Germinal center (tissue), 1 donor: Measurements from ENCODE around the gene SMAD9.

Experiments
- DNase-seq: peaks from one replicate; pipeline ENCODE4 v3.0.0; 2012; ENCODE audit warnings: mixed read lengths, low spot score

Gene SMAD9

GRCh38 chr13:36919833-36920615 is at the start of gene SMAD9:
Gene SMAD9 (minus strand): TSS chr13:36920238. CDS start chr13:36879689, 40,549 bp downstream.
- DNase-seq, result peak; percentile 33

- no peak for DNase-seq
Observed at GRCh38 chr13:36966404-36966803, 46.4 kb upstream of the SMAD9 start.

DNA sequence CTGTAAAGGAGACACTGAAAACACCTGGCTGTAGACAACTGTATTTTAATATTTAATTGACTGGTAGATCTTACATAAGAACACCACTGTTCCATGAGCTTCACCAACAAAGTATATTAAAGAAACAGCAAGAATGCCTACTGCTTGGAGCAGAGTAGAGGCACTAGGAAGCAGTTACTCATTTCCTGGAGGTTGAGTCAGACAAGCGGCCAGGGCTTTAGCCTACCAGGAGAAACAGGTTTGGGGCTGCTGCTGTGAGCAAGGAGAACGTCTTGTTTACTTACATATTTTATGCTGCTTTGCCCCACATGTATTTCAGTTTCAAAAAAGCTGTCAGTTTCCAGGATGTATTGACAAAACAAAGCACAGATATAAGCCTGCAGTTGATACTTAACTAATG is 45.7 kb upstream of the SMAD9 start:
- DNase-seq, result no peak

DNA sequence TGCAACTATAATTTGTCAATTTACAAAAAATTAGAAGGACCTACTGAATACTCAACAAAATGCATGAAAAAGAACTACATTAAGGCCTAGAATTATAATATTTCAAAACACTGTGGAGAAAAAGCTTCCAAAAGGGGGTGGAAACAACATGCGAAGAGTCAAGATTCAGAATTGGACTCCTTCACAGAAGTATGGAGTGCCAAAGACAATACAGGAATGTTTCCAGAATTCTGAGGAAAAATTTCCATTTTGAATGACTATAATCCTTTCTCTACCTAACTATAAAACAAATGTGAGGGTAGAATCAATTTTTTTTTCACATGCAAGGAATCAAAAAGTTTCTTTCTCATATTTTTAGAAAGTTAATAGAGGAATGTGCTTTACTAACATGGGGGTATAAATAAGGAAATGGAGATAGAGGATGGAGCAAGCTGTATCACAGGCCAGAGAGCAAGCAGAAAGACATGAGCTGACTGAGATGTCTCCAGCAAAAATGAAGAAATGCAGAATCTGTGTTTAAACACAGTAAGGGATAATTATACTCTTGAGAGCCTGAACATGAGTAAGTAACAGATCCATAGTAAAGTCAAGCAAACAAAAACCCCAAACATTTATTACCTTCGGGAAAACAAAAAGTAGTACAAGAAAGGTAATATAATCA is 39.5 kb upstream of the SMAD9 start:
- no peak for DNase-seq

- no peak for DNase-seq
Observed at GRCh38 chr13:36954542-36954941, 34.5 kb upstream of the SMAD9 start.

DNA sequence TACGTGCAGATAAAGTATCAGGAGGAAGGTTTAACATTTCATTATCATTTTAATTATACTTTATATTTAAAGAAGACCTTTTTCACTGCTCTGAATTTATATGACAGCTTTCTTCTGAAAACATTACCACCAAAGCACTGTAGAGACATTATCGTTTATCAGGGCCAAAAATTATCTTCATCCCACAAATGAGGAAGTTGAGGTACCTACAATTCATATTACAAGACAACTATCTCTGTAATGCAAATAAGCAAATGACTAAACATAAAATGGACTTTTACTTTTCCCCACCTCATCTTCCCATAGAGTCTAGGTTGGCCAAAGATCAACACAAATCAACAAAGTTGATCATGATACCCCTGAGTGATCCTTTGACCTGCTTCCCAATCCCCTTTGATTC is 30.9 kb upstream of the SMAD9 start:
- no peak for DNase-seq

DNA sequence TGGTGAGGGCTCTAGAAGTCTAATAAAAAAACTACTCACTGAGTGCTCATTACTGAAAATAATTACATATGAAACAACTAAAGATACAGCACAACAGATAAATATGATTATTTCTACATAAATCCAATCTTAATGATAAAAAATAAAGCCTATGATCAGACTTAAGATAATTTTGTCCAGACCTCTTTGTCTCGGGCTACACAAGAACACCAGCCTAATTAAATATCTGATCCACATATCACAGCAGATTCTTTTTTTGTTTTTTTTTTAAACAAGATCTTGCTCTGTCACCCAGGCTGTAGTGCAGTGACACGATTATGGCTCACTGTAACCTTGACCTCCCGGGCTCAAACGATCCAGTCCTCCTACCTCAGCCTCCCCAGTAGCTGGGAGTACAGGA is 30.3 kb upstream of the SMAD9 start:
- no peak for DNase-seq

- no peak for DNase-seq
Observed at GRCh38 chr13:36945078-36945477, 25.0 kb upstream of the SMAD9 start.

GRCh38 chr13:36925603-36926002 is 5.6 kb upstream of the SMAD9 start:
- no peak for DNase-seq

GRCh38 chr13:36924001-36924400 is 4.0 kb upstream of the SMAD9 start:
- no peak for DNase-seq

GRCh38 chr13:36921631-36922301 is 1.7 kb upstream of the SMAD9 start:
- no peak for DNase-seq

DNA sequence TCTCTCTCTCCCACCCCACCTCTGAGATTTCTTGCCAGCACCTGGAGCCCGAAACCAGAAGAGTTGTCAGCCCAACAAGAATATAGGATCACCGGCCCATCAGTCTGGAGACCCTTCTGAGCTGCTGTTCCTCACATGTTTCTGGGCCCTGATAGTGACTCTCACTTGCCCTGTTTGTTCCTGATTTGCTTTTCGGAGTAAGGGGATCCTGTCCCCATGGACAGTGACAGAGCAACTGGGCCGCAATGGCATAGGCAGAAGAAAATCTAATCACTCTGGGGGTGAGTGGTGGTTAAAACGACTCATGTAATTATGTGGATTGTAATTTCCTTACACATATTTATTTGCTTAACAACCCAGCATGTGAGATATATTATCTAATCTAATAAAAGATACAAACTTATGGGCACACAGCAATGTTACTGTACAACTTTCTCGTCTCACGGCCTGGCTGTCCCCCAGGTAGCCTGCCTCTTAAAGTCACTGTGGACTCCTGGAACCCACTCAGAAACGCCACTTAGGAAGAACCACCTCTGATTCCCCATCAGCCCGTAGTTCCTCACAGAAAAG is 663 bp upstream of the SMAD9 start:
- no peak for DNase-seq

- DNase-seq, result peak; percentile 26
Observed at GRCh38 chr13:36919171-36919832, 736 bp downstream of the SMAD9 start.

DNA sequence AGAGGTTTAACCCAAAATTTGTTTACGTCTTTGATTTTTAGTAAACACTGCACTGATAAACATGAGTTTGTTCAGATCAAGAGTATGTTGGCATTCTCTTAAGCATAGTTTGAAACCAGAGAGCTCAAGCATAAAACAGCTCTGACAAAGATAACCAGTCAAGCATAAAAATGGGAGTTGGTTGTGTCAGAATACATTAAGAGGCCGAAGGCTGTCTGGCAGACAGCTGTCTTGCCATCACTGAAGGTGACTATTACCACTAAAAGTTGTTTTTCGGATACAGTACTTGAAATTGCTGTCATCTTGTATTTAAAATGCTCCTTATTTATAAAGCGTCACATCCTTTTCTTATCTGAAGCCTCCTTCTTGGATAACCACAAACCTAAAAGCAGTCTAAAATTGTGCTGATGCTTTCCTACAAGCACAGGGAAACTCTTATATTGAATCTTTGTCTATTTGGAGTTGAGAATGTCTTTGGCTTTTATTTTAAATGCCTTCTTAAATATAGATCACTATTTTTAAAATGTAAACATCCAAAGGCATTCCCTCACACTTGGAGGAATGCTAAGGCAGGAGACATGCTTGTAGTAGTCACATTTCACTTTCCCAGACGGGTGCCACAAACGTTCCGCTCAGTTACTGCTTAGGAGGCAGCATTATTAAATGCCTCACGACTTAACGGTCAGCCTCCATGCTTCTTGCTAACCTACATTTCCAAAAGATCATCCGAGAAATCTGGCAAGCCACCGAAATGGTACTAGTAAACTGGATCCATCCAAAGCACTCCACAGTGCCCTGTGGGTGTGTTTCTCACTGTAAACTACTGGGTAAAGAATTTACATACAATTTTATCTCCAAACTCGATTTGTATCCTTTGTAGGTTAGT is 1.5 kb downstream of the SMAD9 start:
- DNase-seq, result no peak

GRCh38 chr13:36917311-36917710 is 2.7 kb downstream of the SMAD9 start:
- DNase-seq, result no peak

GRCh38 chr13:36915896-36916640 is 4.0 kb downstream of the SMAD9 start:
- no peak for DNase-seq

DNA sequence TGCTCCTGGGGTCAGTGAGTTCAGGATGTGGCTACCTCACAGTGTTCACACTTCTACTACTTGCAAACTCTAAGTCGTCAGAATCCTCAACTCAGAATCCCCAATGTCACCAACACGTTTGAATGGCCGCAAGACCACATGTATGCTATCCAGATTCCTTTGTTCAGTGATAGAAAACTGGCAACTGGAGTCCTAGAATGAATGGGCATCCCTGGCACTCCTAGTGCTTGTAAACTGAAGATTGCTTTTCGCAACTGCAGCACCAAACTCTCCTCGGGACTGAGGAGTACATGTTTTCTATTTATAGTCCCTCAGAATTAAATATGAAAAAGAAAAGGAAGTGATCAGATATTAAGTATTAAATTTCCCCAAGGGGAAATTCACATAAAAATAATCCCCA is 4.9 kb downstream of the SMAD9 start:
- DNase-seq, result no peak

GRCh38 chr13:36914648-36915047 is 5.4 kb downstream of the SMAD9 start:
- no peak for DNase-seq

DNA sequence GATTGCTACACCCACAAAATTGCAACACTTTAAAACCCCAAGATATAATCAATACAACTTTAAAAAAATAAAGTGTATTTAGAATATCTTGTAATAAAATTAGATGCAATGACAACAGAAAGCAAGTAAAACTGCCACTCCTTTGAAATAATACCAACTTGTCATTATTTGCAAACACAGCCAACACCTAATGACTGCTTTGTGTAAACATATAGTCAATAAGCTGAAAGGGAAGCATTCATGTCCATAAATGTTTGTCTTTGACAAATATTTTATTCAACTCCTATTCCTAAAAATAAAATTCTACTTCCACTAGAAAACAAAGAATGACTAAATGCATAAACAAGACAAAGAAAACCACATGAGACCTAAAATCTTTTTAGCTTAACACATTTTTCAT is 6.6 kb downstream of the SMAD9 start:
- no peak for DNase-seq

DNA sequence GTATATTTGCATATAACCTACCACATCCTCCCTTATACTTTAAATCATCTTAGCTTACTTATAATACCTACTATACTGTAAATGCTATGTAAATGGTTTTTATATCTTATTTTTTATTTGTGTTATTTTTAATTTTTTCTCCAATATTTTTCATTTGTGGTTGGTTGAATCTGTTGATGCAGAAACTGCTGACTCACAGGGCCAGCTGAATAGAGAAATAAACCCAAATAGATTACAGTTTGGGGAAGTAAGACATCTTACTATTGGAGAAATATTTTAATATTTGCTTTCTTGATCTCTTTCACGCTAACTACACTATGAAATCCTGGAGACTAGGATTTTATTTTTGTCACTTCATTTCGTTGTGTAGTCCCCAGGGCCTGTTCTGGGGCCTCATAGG is 7.1 kb downstream of the SMAD9 start:
- no peak for DNase-seq

GRCh38 chr13:36912369-36912768 is 7.7 kb downstream of the SMAD9 start:
- no peak for DNase-seq
